NCI-H2081 treated with DMSO at 0.1 percent for 48 hours (cell line): ENCODE measurements around the gene P3H1.

Experiments used
- DNase-seq: peaks from one replicate; lab custom pipeline; 2025; lab: John Stamatoyannopoulos, UW

Gene P3H1

DNA sequence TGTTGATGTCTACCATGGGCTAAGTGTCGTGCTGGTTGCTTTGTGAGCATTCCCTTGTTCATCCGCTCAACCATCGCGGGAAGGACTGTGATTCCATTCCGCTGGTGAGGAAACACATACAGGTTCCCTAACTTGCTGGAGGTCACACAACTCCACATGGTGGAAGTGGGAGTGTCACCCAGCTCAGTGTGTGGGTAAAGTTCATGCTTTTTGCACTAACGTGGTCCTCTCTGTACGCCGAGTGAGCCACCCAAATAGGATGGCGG lies 22.7 kb downstream of the P3H1 start:
- DNase-seq: no peak

DNA sequence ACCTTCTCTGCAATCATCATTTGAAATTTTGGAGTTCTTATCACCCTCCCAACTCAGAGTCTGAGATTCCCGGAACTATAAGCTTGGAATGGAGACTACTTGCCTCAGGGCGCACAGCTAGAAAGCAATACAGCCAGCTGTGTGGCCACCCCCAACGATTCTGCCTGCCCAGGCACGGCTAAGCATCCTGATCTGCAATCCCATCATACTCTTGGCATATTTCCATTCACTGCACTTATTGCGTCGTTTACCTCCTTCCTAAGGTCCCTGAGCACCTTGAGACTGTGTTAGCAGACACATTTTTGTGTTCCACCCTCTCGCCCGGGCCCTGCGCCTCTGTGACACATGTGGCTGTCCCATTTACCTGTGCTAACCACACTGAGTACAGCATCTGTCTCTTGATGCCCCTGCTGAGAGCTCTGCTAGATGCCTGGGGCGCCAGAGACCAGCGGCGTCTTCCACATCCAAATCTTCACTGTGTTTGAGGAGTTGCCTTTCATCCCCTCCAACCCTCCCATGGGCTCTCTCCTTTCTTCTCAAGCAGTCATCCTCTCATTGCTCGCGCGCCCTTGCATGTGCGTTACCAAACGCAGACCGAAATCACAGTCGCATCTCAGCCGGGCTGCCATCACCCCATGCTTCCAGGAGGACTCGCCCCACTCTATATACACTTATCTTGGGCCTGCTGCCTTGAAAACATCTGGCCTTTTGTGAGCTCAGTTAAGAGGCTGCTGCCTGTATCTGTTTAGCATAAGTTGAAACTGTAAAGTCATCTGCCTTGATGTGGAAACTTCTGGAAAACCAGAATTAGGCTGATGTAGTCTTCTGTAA lies 23.3 kb downstream of the P3H1 start:
- no peak for DNase-seq

DNA sequence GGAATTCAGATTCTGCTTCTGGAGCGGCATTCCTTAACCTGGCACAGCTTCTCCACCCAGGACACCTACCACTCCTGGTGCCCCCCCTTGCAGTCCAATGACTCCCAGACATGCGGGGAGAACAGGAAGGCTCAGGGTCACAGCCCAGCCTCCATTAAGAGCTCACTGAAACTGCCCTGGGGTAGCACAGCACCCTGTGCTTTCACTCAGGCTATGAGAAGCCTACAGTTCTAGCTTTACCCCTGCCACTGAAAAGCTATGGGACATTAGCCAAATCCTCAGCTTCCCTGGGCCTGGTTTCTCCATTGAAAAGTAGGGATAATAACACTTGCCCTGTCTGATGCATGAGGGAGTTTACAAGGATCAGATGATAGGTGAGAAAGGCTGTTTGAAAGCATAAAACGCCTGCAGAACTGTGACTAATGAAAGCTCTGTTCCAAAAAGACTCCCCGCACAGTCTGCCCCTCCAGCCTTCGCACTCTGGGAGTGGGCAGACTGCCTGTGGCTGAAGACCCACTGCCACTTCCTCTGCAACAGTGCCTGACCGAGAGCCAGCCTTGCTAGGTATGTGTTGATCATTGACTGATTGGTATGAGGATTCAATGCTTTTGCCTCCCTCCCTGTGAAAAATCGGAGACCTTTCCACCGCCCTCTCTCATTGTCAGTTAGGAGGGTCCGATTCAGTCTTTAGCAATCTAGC lies 24.1 kb downstream of the P3H1 start:
- no peak for DNase-seq

DNA sequence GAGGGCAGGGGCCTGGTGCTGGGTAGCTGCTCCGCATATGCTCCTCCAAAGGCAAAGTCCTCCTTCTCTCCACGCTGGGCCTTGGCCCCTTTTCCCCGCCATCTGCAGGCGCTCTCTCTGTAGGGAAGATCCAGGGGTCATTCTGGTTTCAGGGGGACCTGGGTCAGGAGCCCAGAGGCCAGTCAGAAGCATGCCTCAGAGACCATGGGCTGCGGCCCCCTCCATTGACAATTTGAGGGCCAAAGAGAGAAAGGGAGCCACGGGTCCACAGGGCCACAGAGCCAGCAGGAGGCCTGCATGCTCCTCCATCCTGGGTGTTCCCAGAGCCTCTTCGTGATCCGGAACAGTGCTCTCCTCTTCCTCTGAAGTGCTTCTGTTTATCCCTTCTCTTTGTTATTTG lies 24.7 kb downstream of the P3H1 start:
- no peak for DNase-seq

DNA sequence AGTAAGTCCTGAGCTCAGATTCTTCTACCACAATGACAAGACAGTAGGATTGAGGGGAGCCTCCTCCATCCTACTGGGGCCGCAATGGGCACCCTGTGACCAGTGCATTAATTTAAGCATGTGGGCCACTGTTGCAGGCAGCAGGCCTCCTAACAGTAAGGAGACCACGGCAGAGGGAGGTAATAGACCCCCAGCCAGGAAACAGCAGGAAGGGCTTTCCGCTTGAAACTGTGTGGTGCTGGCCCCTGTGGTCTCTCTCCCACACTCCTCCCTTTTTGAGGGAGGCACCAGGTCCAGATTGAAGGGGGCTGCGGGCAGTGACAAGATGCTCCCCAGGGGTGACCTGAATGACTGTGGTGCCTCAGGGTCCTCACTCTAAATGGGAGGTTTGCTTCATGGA lies 25.1 kb downstream of the P3H1 start:
- no peak for DNase-seq

DNA sequence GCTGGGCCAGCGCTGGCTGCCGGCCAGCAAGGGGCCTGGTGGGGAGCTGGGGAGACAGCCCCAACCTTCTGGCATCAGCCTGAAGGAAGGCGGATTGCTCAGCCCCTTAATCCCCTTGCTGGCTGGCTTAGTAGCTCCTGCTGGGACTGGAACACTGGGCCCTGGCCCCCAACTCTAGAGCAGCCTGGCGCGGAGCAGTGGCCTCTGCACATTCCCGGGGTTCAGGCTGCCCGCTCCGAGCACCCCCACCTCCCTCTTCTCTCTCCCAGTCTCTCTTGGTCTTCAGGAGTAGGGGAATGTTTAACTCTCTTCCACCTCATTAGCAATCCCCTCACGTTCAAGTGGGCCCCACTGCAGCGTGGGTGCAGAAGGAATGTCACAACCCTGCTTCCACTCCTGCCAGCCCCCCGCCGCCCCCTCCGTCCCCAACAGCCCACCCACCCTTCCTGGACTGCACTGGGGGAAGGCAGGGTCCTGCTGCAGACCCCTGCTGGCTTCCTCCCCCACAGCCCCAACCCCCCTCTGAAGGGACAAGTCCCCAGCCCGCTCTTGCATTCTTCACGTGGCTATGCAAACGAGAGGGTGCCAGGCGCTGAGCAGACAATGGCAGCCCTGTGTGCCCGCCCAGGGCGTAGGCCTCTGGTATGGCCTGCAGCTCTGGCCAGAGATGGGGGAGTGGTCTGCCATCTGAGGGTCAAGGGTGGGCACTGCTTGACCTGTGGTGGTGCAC lies 25.8 kb downstream of the P3H1 start:
- no peak for DNase-seq

DNA sequence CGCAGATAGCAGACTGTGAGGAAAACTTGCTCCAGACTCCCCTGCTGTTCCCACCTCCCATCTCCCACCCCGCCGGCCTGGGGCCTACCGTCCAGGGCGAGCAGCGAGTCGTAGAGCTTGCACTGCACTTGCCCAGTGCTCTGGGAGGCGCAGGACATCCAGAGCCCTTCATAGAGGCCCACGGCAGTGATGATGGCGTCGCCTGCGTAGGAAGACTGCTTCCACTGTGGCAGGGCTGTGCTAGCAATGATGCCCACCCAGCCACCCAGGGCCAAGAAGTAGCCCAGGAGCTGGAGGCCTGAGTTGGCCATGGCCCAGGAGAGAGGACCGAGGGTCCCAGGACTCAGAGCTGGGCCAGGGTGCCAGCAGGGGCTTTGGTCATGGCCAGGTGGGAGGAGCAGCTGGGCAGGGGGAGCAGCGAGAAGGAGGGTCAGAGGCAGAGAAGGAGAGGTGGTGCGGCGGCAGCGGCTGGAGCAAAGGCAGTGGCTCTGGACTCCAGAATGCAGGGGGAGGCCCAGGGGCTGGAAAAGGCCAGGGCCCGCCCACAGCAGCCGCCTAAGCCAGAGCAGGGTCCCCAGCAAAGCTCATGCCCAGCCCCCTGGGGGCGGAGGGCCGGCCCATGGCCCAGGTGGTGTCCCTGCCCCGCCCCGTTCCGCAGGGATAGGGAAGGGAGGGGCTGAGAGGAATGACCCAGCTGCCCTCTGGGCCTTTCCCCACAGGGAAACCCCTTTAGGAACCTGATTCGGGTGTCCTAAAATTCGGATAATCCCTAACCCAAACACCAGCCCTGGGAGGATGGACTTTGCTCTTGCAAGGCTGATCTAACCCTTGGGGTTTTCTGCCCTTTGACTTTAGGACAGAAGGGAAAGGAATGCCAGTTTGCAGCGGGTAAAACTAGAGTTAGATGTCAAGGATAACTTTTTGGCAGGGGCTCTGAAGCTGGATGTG lies 26.8 kb downstream of the P3H1 start, which contains the start of gene CLDN19:
Gene CLDN19, minus strand, starts transcription at position 484 of the 948 bp plus-strand sequence. Its CDS starts 173 bp downstream, at position 311.
- no peak for DNase-seq

DNA sequence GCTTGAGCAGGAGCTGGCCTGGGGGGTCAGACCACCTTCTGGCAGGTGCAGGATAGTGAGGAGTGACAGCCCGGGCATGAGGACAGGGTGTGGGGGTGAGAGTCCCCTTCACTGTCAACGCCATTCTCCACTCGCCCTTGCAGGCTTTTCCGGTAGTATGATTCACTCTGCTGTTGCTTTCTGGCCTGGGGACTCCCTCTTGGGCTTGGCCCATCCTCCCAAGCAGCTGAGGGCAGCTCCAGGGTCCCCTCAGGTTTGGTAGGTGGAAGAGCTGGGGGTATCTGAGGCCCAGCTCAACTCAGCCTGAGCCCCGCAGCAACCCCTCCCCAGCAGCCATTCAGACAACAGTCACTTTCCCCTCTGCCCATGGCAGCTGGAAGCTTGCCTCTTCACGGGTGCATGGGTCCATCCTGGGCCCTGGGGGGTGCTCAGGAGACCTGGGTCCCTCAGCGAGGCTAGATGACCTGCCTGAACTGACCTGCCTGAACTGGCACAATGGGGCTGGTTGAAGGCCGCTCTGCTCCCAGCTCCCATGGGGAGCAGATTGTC lies 28.1 kb downstream of the P3H1 start:
- DNase-seq: no peak

DNA sequence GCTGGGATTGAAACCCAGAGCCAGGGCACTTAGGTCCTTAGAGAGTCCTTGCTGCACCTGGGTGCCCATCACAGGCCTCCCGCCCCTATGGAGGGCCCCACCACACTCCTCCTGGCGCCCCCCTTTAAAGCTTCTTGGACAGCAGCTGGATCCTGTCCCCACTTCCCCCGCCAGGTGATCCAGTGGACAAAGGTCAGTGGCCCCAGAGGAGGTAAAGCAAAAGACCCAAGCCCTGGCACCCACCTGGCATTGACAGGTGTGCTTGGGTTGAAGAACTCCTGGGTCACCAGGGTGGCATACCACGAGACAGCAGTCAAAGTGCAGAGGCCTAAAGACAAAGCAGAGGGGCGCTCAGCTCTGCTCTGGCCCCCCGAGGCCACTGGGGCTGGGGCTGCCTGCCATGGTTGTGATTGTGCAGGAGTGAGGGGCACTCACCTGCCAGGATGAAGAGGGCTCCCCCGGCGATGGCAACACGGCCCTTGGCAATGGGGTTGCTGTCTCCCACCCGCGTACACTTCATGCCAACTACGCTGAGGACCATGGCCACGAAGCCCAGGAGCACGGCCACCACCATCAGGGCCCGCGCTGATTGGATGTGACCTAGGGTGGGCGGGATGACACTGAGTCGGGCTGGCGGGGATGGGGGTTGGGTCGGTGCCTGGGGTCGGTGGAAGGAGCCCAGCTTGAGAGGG lies 28.7 kb downstream of the P3H1 start:
- DNase-seq: no peak

DNA sequence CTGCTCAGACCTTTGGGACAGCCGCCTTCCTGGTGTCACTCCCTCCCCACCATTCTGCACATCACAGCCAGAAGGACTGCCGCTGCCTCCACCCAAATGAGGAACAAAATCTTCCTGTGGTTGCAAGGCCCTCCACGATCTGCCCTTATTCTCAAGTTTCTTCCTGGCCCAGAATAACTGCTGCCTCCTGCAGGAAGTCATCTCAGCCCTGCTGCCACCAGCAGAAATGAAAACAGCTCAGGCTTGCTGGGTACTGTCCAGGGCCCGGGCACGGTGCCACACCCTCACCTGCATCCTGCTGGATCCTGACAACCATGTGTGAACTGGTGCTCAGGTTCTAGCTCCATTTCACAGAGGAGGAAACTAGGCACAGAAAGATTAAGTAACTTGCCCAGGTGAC lies 29.6 kb downstream of the P3H1 start:
- peak; percentile 8 for DNase-seq

DNA sequence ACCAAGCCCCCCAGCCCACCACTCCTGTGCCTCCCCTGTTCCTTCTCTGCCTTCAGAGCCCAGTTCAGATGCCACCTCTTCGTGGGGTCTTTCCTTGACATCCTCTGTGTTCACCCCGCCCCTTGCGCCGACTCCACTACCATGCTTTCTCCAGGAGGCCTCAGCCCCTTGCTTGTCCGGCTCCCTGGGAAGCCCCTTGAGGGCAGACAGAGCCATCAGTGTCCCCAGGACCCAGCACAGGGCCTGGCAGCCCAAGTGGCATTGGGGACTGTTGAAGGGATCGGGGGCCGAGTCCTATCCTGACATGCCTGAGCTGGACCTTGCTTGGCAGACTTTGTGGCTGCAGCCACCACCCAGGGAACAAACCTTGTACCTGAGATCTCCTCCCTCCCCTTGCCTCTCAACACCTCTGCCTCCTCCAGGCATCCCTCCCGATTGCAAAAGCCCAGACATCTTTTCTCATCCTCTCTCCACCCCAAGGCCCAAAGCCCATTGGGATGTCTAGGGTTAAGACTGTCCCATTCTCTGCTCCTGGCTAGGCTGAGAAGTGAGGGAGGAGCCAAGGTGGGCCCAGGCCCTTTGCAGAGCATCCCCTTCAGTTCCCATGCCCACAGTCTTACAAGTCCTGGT lies 30.1 kb downstream of the P3H1 start:
- no peak for DNase-seq

DNA sequence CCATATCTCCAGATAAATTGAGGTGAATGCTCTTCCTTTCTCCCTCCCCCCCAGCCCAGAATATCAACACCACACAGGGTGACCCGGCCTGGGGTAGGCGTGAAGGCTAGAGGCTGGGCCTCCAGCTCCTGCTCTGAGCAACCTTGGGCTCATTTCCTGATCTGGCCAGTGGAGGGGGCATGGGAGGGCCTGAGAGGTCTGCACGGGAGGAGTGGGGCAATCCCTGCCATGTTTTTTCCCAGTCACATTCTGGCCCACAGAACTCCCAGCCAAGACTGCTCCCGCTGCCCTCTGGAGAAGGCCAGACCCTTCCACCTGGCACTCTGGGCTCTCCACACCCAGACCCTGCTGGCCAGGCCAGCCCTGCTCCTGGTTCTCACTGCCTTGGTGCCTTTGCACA lies 30.7 kb downstream of the P3H1 start:
- DNase-seq: no peak

DNA sequence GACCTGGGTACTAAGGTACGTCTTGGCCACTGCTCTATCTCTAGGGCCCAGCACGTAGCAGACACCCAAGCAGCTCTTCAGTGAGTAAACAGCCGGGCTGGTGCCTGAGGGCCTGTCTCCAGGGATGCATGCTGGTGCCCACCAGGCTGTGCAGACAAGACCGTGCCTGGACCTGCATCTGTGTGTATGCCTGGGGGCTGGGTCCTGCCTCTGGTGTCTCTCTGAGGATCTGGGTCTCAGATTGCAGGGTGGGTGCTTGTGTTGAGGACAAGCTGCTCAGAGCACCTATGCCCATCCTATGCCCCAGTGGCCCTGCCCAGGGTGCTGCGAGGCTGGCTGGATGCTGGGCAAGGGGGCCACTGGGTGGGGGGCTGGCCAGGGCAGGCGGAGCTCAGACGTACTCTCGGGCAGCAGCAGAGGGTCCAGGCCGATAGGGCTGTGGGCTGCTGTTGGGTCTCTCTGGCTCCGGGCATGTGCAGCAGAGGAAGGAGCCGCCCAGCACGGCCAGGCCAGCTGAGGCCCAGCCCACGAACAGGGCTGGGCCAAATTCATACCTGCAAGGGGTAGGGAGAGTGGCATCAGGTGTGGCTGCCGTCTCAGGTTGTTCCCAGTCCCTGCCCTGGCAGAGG lies 31.2 kb downstream of the P3H1 start:
- no peak for DNase-seq

DNA sequence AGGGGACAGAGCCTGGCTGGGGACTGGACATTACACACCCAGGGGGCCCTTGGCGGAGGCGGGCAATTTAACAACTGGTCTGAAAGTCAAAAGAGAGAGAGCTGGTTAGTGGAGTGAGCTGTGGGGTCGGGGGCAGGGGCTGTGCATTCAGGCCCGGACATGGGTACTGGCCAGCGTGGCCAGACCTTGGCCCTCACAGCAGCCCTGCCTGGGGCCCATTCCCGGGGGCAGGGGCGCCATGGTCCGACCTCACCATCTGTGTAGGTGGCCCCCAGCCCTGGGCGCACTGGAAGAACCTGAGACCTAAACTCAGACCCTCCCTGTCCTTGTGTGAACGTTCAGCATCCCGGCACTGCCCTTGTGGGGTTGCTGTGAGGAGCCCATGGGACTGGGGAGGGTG lies 31.8 kb downstream of the P3H1 start:
- DNase-seq: no peak

DNA sequence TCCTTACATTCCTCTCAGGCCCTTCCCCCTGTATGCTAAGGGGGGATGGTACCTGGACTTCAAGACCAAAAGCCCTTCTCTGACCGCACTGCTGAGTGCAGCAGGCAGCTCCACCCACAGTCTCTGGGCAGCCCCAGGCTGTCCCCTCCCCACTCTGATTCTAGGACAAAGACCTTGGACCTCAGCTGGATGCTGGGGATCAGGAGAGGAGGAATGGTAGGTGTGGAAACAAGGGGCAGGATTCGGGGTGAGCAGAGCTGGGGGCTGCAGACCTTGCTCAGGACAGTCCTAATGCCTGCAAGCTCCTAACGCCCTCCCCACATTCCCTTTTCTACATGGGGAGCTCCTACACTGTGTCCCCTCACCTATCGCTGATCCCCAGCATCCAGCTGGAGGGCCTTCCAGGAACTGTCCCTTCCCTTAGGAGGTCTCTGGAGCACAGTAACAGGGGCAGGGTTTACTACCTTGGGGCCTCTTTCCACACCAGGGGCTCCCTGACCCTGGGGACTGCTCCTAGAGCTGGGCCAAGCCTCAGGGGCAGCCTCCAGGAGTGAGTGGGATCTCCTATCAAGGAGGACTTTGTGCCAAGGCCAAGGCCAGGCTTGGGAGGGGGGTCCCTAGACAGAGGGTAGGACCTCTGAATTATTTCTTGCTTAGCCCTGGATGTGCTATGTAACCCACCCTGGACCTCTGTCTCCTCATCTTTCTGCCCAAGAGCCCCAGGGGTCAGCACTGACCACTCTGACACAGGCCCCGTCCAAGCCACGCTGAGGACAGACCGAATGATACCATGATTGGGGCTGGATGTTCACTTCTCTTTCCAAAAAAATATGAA lies 32.4 kb downstream of the P3H1 start:
- no peak for DNase-seq

DNA sequence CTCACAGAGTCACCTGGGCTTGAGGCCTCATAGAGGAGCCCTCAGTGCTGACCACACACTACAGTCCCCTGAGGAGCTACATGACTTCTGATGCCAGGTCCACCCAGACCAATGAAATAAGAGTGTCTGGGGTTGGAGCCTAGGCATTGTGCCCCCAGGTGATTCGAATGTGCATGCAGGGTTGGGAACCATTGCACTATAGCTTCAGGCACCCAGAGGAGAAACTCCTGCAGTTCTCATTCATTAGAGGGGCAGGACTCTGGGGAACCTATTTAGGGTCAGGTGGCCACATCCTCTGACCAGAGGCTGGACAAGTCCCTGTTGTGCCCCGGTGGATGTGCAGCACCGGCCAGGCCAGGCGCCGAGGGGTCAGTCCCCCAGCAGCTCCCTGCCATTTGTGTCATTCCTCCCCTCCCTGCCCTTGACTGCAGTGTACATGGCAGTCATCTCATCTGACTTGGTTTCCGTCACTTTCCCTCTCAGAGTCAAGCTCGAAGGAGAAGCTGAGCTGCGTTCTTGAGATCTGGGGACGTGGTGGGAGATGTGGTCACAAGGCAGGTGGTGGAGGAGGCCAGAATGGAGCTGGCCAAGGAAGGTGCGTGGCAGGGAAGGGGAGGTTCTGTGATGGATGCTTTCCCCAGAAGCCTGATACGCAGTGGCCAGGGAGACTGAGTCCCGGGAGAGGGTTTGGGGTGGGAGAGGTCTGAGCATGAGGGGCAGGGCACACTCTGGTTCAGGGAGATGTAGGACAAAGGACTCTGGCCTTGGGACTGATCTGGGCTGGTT lies 33.2 kb downstream of the P3H1 start:
- no peak for DNase-seq

DNA sequence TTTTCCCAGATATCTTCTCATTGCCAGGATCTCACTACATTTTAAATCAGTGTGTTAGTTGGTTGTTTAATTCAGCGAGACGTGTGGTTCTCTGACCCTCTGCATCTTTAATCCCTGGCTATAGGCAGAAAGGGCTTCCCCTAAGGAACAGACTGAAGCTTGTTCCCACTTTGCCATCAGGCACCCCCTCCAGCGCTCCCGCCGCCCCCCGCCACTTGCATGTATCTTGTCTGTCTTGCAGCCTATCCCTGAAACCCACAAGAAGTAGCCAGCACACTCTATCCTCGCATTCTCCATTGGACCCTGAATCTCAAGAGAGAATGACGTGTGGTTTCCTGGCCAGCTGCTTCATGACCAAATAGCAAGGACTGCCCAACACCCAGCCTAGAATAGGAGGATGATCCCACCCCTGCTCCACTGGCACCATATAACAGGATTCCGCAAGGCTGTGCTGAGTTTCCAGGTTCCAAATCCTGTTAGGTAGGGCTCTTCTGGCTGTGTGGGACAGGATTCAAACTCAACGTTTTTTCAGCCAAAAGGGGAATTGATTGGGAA lies 34.6 kb downstream of the P3H1 start:
- DNase-seq: no peak

DNA sequence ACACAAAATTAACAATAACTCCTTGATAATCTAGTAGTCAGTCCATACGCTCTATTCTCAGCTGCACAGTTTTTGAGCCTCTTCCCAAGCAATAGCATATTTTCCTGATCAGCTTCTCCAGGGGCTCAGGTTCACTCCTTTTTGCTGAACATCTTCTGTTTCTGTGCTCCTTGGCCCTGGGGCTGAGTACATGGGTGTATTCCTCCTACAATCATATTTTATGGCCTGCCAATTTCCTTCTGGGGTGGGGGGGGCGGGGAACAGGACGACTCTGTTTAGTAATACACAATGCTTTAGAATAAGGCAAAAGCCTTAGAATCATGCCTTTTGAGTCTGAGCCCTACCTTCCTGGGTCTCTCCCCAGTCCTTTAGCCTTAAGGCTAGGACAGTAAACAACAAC lies 35.2 kb downstream of the P3H1 start:
- no peak for DNase-seq
